Stimulated activated CD4-positive, alpha-beta T cell treated with anti-CD3 and anti-CD28 coated beads, Interleukin-4, amount 100 ng/mL, for 24 hours (primary cell): ENCODE data around the gene MTOR.
A peak's percentile ranks its signal among the peaks of the same experiment; 100 is the strongest.
"Not testable (repeated sequence)": the region's sequence is repeated elsewhere in the genome, so short reads cannot be mapped to it uniquely, and the experiment has no call there.

Experiments
- DNase-seq: peaks from one replicate; pipeline ENCODE4 v3.0.0-alpha.2; 2020

The MTOR gene

GRCh38 chr1:11100149-11100493 is 162.2 kb downstream of the MTOR start:
- no peak for DNase-seq

GRCh38 chr1:11099310-11100148 is 162.8 kb downstream of the MTOR start, which contains the start of gene EXOSC10:
EXOSC10 (minus strand) TSS chr1:11099869; CDS start chr1:11099831, 38 bp downstream.
- peak; percentile 95 for DNase-seq

- DNase-seq = no peak
Observed at GRCh38 chr1:11098931-11099309, 163.4 kb downstream of the MTOR start.

- not testable (repeated sequence) for DNase-seq
Observed at GRCh38 chr1:11083784-11084183, 178.6 kb downstream of the MTOR start.

GRCh38 chr1:11080931-11081330 is 181.4 kb downstream of the MTOR start:
- DNase-seq = no peak

GRCh38 chr1:11078631-11079030 is 183.7 kb downstream of the MTOR start:
- DNase-seq = no peak

- DNase-seq = not testable (repeated sequence)
Observed at GRCh38 chr1:11073398-11073797, 189.0 kb downstream of the MTOR start.

GRCh38 chr1:11072216-11072917 is 190.0 kb downstream of the MTOR start:
- DNase-seq = no peak

GRCh38 chr1:11071463-11072215 is 190.7 kb downstream of the MTOR start:
- DNase-seq = no peak

GRCh38 chr1:11070876-11071275 is 191.5 kb downstream of the MTOR start:
- no peak for DNase-seq

GRCh38 chr1:11068600-11069473 is 193.5 kb downstream of the MTOR start:
- no peak for DNase-seq

GRCh38 chr1:11067716-11068599 is 194.4 kb downstream of the MTOR start:
- DNase-seq = no peak

- no peak for DNase-seq
Observed at GRCh38 chr1:11065796-11066195, 196.6 kb downstream of the MTOR start.

- DNase-seq = no peak
Observed at GRCh38 chr1:11064942-11065341, 197.4 kb downstream of the MTOR start.

- not testable (repeated sequence) for DNase-seq
Observed at GRCh38 chr1:11063937-11064537, 198.3 kb downstream of the MTOR start.

GRCh38 chr1:11062965-11063401 is 199.4 kb downstream of the MTOR start:
- peak; percentile 43 for DNase-seq

GRCh38 chr1:11061652-11062365 is 200.5 kb downstream of the MTOR start:
- no peak for DNase-seq

GRCh38 chr1:11059968-11060830 is 202.2 kb downstream of the MTOR start, which contains the start of gene SRM:
SRM (minus strand) TSS chr1:11060018; CDS start chr1:11059943, 75 bp downstream.
- peak; percentile 90 for DNase-seq
